Keratinocyte (primary cell): ENCODE results near the gene HSPB2.

Experiments used
- EZH2 ChIP-seq: IDR thresholded peaks from one replicate; pipeline ENCODE4 v1.6.1; 2012; ENCODE audit warnings: inconsistent platforms, mild to moderate bottlenecking, low read length, moderate library complexity
- TF ChIP-seq, protein P1 (sequence below), 3 experiments: IDR thresholded peaks in 1 of 3; conservative IDR thresholded peaks in 1 of 3; optimal IDR thresholded peaks in 1 of 3; 2 replicates in 2 of 3; 3 replicates in 1 of 3; pipeline versions ENCODE3 to v1.5.1; 2011; ENCODE audit warnings: low read length in 3 of 3, mild to moderate bottlenecking in 3 of 3, moderate library complexity in 2 of 3, control low read depth in 1 of 3, inconsistent platforms in 1 of 3; ENCODE audit not compliant: insufficient read depth in 2 of 3; ENCODE audit errors: extremely low read depth in 1 of 3

DNA sequence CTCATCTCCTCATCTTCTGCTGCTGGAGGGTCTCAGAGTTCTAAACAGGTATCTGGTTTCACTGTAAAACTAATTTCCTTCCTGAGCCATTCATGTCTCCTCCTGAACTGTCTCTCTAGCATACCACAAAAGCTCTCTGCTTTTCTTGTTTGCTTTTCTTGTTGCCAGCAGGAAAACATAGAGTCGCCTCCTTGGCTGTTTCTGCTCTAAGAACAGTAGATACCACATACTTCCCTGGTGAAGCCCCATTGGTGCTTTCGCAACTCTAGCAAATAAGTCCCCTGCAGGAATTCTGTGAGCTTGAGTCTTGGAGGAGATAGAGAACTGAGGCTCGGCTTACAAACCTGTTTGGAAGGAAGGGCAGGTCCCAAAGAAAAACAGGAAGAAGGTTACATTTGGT, 31.6 kb downstream of the HSPB2 start:
- TF ChIP-seq, protein P1, sequence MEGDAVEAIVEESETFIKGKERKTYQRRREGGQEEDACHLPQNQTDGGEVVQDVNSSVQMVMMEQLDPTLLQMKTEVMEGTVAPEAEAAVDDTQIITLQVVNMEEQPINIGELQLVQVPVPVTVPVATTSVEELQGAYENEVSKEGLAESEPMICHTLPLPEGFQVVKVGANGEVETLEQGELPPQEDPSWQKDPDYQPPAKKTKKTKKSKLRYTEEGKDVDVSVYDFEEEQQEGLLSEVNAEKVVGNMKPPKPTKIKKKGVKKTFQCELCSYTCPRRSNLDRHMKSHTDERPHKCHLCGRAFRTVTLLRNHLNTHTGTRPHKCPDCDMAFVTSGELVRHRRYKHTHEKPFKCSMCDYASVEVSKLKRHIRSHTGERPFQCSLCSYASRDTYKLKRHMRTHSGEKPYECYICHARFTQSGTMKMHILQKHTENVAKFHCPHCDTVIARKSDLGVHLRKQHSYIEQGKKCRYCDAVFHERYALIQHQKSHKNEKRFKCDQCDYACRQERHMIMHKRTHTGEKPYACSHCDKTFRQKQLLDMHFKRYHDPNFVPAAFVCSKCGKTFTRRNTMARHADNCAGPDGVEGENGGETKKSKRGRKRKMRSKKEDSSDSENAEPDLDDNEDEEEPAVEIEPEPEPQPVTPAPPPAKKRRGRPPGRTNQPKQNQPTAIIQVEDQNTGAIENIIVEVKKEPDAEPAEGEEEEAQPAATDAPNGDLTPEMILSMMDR (optimal IDR thresholded peaks at IDR 0.05 in 1 of 3, IDR thresholded peaks at IDR 0.05 in 1 of 3, conservative IDR thresholded peaks at IDR 0.05 in 1 of 3; ENCODE audit: extremely low read depth in 1 of 3, insufficient read depth in 2 of 3, low read length in 3 of 3) = no peak
- no peak for TF ChIP-seq EZH2
